Karpas-422 (cell line): Measurements from ENCODE around the gene GABARAPL2. TPM values are rescaled to one million over a fixed set of nuclear protein-coding genes. Genes with fewer than 3 reads are reported as not detected.
"Not testable (repeated sequence)": the region's sequence is repeated elsewhere in the genome, so short reads cannot be mapped to it uniquely, and the experiment has no call there.

ENCODE experiments used
- DNase-seq: peaks from one replicate; pipeline ENCODE4 v3.0.0-alpha.2; 2015
- H2AFZ ChIP-seq: fragments of 200-600 bp; sonication (generic); 2 replicates; pipeline ENCODE4 v1.6.1; 2014; ENCODE audit warnings: antibody characterized with exemption, low read length, mixed read lengths
- H3K27ac ChIP-seq: fragments of 200-600 bp; sonication (generic); 2 replicates; pipeline ENCODE4 v1.5.1; 2014; ENCODE audit warnings: mild to moderate bottlenecking, low read length, moderate library complexity
- H3K27me3 ChIP-seq: fragments of 200-600 bp; sonication (generic); 2 replicates; pipeline ENCODE4 v1.6.1; 2014; ENCODE audit warnings: low read length, mixed read lengths
- H3K36me3 ChIP-seq: fragments of 200-600 bp; sonication (generic); 2 replicates; pipeline ENCODE4 v1.6.1; 2014; ENCODE audit warnings: low read length, mixed read lengths; ENCODE audit not compliant: insufficient read depth
- H3K4me1 ChIP-seq: fragments of 200-600 bp; sonication (generic); 2 replicates; pipeline ENCODE4 v1.6.1; 2014; ENCODE audit warnings: mild to moderate bottlenecking, low read length, mixed read lengths
- H3K4me2 ChIP-seq: fragments of 200-600 bp; sonication (generic); 2 replicates; pipeline ENCODE4 v1.6.1; 2014; ENCODE audit warnings: low read length, low read depth, mild to moderate bottlenecking; ENCODE audit not compliant: poor library complexity, severe bottlenecking
- H3K4me3 ChIP-seq: fragments of 200-600 bp; sonication (generic); 2 replicates; pipeline ENCODE4 v1.5.1; 2014; ENCODE audit warnings: mild to moderate bottlenecking, antibody characterized with exemption, low read length, mixed read lengths
- H3K79me2 ChIP-seq: fragments of 200-600 bp; sonication (generic); 2 replicates; pipeline ENCODE4 v1.6.1; 2014; ENCODE audit warnings: mild to moderate bottlenecking, low read length, mixed read lengths
- H3K9ac ChIP-seq: fragments of 200-600 bp; sonication (generic); 2 replicates; pipeline ENCODE4 v1.6.0; 2014; ENCODE audit warnings: low read length
- H3K9me2 ChIP-seq: fragments of 200-600 bp; sonication (generic), shearing (Covaris generic); replicated peaks from 2 replicates; pipeline ENCODE4 v1.6.0; 2014; ENCODE audit warnings: mild to moderate bottlenecking, low read length, moderate library complexity; ENCODE audit not compliant: insufficient read depth
- H3K9me3 ChIP-seq: fragments of 300-700, 200-600 bp; sonication (generic); 2 replicates; pipeline ENCODE4 v1.6.1; 2014; ENCODE audit warnings: low read length, mixed read lengths
- H4K20me1 ChIP-seq: fragments of 200-600 bp; sonication (generic); 2 replicates; pipeline ENCODE4 v1.6.1; 2014; ENCODE audit warnings: mild to moderate bottlenecking, antibody characterized with exemption, low read length, low read depth; ENCODE audit not compliant: insufficient read depth
- total RNA-seq: library from RNA; depleted of rRNA; stranded (reverse); fragments of >200 nt; shearing (Covaris generic); gene quantifications from 2 replicates; pipeline ENCODE4 v1.2.3, GENCODE V29; 2014; ENCODE audit warnings: low replicate concordance

The GABARAPL2 gene
- total RNA-seq, 1 experiment from 2014 or later: 88.3 TPM

DNA sequence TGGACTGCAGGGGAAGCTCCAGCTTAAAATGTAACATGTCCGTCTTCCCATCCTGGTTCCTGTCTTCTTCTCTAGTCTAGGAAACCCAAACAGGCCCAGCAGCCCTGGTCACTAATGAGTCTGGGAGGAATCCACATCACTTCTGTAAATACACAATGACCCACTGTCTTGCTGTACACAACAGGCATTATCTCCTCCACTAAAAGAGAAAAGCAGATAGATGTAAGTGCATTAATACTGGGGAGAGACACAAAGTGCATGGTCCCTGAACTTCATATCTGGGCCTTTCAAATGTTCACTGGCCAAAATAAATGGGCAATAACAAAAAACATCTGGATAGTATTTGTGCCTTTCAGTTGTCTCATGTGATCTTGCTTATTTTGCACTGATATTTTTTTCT is 20.3 kb upstream of the GABARAPL2 start:
- not testable (repeated sequence) for H3K9me2 ChIP-seq, H3K27me3 ChIP-seq, H3K4me1 ChIP-seq, H3K27ac ChIP-seq, H3K9me3 ChIP-seq, DNase-seq, H3K4me2 ChIP-seq, H4K20me1 ChIP-seq, H3K79me2 ChIP-seq, H3K9ac ChIP-seq, H3K4me3 ChIP-seq, H2AFZ ChIP-seq
- peaks cover 11% of the 10 kb centered on the region; the same call in 1 of the 2 replicates for H3K36me3 ChIP-seq

DNA sequence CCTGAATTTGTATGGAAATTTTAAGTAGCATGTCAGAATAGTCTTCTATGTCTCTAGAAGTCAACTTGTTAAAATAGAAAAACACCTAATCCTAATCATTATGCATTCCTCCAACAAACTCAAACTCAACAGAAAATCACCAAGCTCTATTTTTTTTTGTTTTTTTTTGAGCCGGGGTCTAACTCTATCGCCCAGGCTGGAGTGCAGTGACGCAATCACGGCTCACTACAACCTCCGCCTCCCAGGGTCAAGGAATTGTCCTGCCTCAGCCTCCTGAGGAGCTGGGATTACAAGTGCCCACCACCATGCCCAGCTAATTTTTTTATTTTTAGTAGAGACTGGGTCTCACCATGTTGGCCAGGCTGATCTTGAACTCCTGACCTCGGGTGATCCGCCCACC is 19.9 kb upstream of the GABARAPL2 start:
- peaks cover 11% of the 10 kb centered on the region; the same call in 1 of the 2 replicates for H3K36me3 ChIP-seq
- H3K4me3 ChIP-seq: no peak overlapping the region
- H3K27ac ChIP-seq: no peak overlapping the region
- no peak overlapping the region for H2AFZ ChIP-seq
- H3K9ac ChIP-seq: no peak overlapping the region
- no peaks in the 10 kb centered on the region for H4K20me1 ChIP-seq
- H3K4me1 ChIP-seq: peaks cover 5% of the 10 kb centered on the region
- no peaks in the 10 kb centered on the region for H3K9me2 ChIP-seq
- no peak overlapping the region for H3K4me2 ChIP-seq
- DNase-seq: no peak
- no peaks in the 10 kb centered on the region for H3K9me3 ChIP-seq
- no peaks in the 10 kb centered on the region for H3K27me3 ChIP-seq
- peaks cover 10% of the 10 kb centered on the region for H3K79me2 ChIP-seq

GRCh38 chr16:75548456-75548855 is 17.7 kb upstream of the GABARAPL2 start:
- peaks cover 22% of the 10 kb centered on the region for H3K79me2 ChIP-seq
- H4K20me1 ChIP-seq, H3K4me3 ChIP-seq, DNase-seq, H3K27ac ChIP-seq, H3K9ac ChIP-seq, H3K4me1 ChIP-seq, H3K9me3 ChIP-seq, H3K9me2 ChIP-seq, H2AFZ ChIP-seq, H3K4me2 ChIP-seq, H3K27me3 ChIP-seq: not testable (repeated sequence)
- H3K36me3 ChIP-seq: peaks cover 11% of the 10 kb centered on the region; the same call in 1 of the 2 replicates

GRCh38 chr16:75550211-75550662 is 15.9 kb upstream of the GABARAPL2 start:
- H4K20me1 ChIP-seq: no peaks in the 10 kb centered on the region
- no peak overlapping the region for H2AFZ ChIP-seq
- peak overlapping the region; percentile 11 for H3K4me2 ChIP-seq
- H3K27me3 ChIP-seq: no peaks in the 10 kb centered on the region
- DNase-seq: peak; percentile 81
- 0 out of 2 replicates have a peak, but pooled peaks cover 5% of the 10 kb centered on the region for H3K36me3 ChIP-seq
- no peak overlapping the region for H3K9ac ChIP-seq
- no peak overlapping the region for H3K27ac ChIP-seq
- no peak overlapping the region for H3K4me3 ChIP-seq
- peaks cover 19% of the 10 kb centered on the region for H3K4me1 ChIP-seq
- peaks cover 37% of the 10 kb centered on the region for H3K79me2 ChIP-seq
- H3K9me2 ChIP-seq: no peaks in the 10 kb centered on the region
- H3K9me3 ChIP-seq: no peaks in the 10 kb centered on the region

GRCh38 chr16:75552951-75553350 is 13.2 kb upstream of the GABARAPL2 start:
- no peak overlapping the region for H3K9ac ChIP-seq
- no peak overlapping the region for H2AFZ ChIP-seq
- no peaks in the 10 kb centered on the region for H3K9me2 ChIP-seq
- peaks cover 29% of the 10 kb centered on the region for H3K4me1 ChIP-seq
- no peaks in the 10 kb centered on the region for H4K20me1 ChIP-seq
- H3K36me3 ChIP-seq: 0 out of 2 replicates have a peak, but pooled peaks cover 5% of the 10 kb centered on the region
- no peak overlapping the region for H3K27ac ChIP-seq
- no peaks in the 10 kb centered on the region for H3K9me3 ChIP-seq
- no peak for DNase-seq
- peaks cover 43% of the 10 kb centered on the region for H3K79me2 ChIP-seq
- no peak overlapping the region for H3K4me2 ChIP-seq
- no peak overlapping the region for H3K4me3 ChIP-seq
- no peaks in the 10 kb centered on the region for H3K27me3 ChIP-seq

- H3K9me2 ChIP-seq: no peaks in the 10 kb centered on the region
- H3K27me3 ChIP-seq: no peaks in the 10 kb centered on the region
- H3K36me3 ChIP-seq: no peaks in the 10 kb centered on the region
- H2AFZ ChIP-seq: peak overlapping the region; percentile 23; the same call in 1 of the 2 replicates
- H3K79me2 ChIP-seq: peaks cover 33% of the 10 kb centered on the region
- no peaks in the 10 kb centered on the region for H3K9me3 ChIP-seq
- H3K4me1 ChIP-seq: peaks cover 37% of the 10 kb centered on the region
- H3K27ac ChIP-seq: peak overlapping the region; percentile 79
- DNase-seq: peak; percentile 94
- H3K4me2 ChIP-seq: peak overlapping the region; percentile 94
- peak overlapping the region; percentile 92 for H3K9ac ChIP-seq
- no peaks in the 10 kb centered on the region for H4K20me1 ChIP-seq
- peak overlapping the region; percentile 88 for H3K4me3 ChIP-seq
Observed at GRCh38 chr16:75555213-75555706, 10.9 kb upstream of the GABARAPL2 start.

DNA sequence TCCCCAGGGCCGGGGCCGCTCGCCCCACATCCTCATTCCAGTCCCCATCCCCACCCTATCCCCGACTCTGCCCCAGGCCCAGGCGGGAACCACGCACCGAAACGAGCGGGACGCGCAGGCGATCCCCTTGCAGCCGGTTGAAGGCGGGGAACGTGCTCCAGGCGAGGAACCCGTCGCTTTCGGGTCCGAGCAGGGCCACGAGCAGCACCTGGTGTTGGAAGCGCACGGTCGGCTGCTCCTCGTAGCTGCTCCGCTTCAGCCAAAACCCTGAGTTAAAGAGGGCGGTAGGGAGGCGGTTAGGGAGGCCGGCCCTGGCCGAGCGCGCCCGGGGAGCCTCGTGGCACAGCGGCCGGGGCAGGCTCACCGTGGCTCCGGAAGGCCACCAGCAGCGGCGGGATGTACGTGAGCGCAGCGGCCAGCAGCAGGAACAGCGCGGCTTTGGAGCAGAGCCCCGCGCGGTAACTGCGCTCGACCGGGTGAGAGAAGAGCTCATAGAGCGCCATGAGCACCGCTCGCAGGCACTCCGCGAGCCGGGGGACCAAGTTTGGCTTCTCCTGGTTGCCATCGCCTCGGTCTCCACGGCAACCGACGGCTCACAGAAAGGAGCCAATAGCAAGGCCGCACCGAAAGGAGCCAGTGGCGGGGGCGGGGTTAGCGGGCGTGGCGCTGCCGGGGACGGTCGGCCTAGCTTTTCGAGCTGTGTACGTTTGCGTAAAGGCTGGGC is 10.3 kb upstream of the GABARAPL2 start, which contains the start of gene TMEM231:
TMEM231 (minus strand) TSS at position 546 of the 724 bp plus-strand sequence; CDS start at position 503, 43 bp downstream.
- peak within 1 kb of the TSS; percentile 23; the same call in 1 of the 2 replicates for H2AFZ ChIP-seq
- DNase-seq: peak; percentile 98
- peaks cover 33% of the 10 kb centered on the region for H3K79me2 ChIP-seq
- peak within 1 kb of the TSS; percentile 92 for H3K9ac ChIP-seq
- no peaks in the 10 kb centered on the region for H3K9me2 ChIP-seq
- H4K20me1 ChIP-seq: no peaks in the 10 kb centered on the region
- peak within 1 kb of the TSS; percentile 79 for H3K27ac ChIP-seq
- no peaks in the 10 kb centered on the region for H3K36me3 ChIP-seq
- peaks cover 39% of the 10 kb centered on the region for H3K4me1 ChIP-seq
- no peaks in the 10 kb centered on the region for H3K9me3 ChIP-seq
- H3K4me3 ChIP-seq: peak within 1 kb of the TSS; percentile 88
- H3K27me3 ChIP-seq: no peaks in the 10 kb centered on the region
- H3K4me2 ChIP-seq: peak within 1 kb of the TSS; percentile 94

GRCh38 chr16:75556431-75556950 is 9.7 kb upstream of the GABARAPL2 start:
- Histone ChIP-seq H3K27ac (0 out of 2 replicates have a peak overlapping the region, but pooled peaks have one; percentile 27), H3K4me2 (peak overlapping the region; percentile 94), H4K20me1 (no peaks in the 10 kb centered on the region), H2AFZ (peak overlapping the region; percentile 19; the same call in 1 of the 2 replicates), H3K27me3 (no peaks in the 10 kb centered on the region), H3K36me3 (no peaks in the 10 kb centered on the region), H3K9me2 (no peaks in the 10 kb centered on the region), H3K4me3 (peak overlapping the region; percentile 88), H3K79me2 (peaks cover 33% of the 10 kb centered on the region), H3K4me1 (peaks cover 39% of the 10 kb centered on the region), H3K9ac (peak overlapping the region; percentile 68), H3K9me3 (no peaks in the 10 kb centered on the region)
- no peak for DNase-seq
